ENCODE results near the gene FBN1.

Gene FBN1

DNA sequence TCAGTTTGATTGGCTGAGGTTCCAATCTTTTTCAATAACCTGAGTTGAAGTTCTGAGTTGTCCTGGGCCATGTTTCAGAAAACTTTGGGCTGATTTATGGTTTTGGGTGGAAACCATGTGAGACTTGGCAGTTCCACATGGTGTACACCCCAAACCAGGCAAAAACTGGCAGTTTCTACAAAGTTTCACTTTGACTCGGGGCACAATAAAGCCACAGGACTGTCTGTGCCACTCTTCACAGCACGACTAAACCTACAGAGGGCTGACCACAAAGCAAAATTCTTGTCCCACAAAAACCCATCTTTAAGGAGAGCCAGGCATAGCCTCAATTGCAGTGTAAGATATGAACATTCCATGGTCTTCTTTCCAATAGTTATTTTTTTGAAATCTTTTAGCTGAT is 159.3 kb downstream of the FBN1 start:
- Mint-ChIP-seq H3K4me3 (no peak overlapping the region), H3K36me3 (ENCODE audit: low read depth) (no peaks in the 10 kb centered on the region), H3K27me3 (no peaks in the 10 kb centered on the region), H3K9me3 (no peaks in the 10 kb centered on the region), H3K4me1 (ENCODE audit: low read depth) (no peaks in the 10 kb centered on the region), H3K27ac (no peak overlapping the region)

GRCh38 chr15:48481802-48482201 is 163.7 kb downstream of the FBN1 start:
- Mint-ChIP-seq H3K27ac (no peak overlapping the region), H3K27me3 (no peaks in the 10 kb centered on the region), H3K36me3 (ENCODE audit: low read depth) (no peaks in the 10 kb centered on the region), H3K4me1 (ENCODE audit: low read depth) (no peaks in the 10 kb centered on the region), H3K9me3 (no peaks in the 10 kb centered on the region), H3K4me3 (no peak overlapping the region)

DNA sequence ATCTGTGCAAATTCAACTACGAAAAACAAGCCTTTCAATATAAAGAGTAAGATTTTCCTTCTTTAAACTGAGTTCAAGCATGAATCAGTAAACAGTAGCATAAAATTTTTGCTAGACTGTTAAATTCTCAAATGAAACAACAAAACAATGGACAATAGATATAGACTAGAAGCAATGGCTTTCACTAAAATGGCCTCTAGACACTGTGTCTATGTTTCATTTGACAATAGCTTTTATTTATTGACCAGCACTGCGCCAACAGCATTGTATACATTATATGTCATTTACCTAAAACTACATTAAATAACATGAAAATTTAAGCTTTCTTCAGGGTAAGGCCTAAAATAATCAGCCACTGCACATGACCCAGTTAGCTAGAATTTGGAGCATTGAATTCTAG is 165.8 kb downstream of the FBN1 start:
- Mint-ChIP-seq H3K27me3 (no peaks in the 10 kb centered on the region), H3K27ac (no peak overlapping the region), H3K4me3 (no peak overlapping the region), H3K36me3 (ENCODE audit: low read depth) (no peaks in the 10 kb centered on the region), H3K4me1 (ENCODE audit: low read depth) (no peaks in the 10 kb centered on the region), H3K9me3 (no peaks in the 10 kb centered on the region)

- no peaks in the 10 kb centered on the region for H3K9me3 Mint-ChIP-seq
- H3K27ac Mint-ChIP-seq = no peak overlapping the region
- H3K4me3 Mint-ChIP-seq = no peak overlapping the region
- H3K4me1 Mint-ChIP-seq (ENCODE audit: low read depth) = no peaks in the 10 kb centered on the region
- H3K27me3 Mint-ChIP-seq = no peaks in the 10 kb centered on the region
- no peaks in the 10 kb centered on the region for H3K36me3 Mint-ChIP-seq (ENCODE audit: low read depth)
These were observed 166.9 kb downstream of the FBN1 start for GRCh38 chr15:48478581-48478980.

GRCh38 chr15:48477795-48478360 is 167.6 kb downstream of the FBN1 start:
- Mint-ChIP-seq H3K4me3 (no peak overlapping the region), H3K4me1 (ENCODE audit: low read depth) (no peaks in the 10 kb centered on the region), H3K27me3 (no peaks in the 10 kb centered on the region), H3K27ac (no peak overlapping the region), H3K36me3 (ENCODE audit: low read depth) (no peaks in the 10 kb centered on the region), H3K9me3 (no peaks in the 10 kb centered on the region)

DNA sequence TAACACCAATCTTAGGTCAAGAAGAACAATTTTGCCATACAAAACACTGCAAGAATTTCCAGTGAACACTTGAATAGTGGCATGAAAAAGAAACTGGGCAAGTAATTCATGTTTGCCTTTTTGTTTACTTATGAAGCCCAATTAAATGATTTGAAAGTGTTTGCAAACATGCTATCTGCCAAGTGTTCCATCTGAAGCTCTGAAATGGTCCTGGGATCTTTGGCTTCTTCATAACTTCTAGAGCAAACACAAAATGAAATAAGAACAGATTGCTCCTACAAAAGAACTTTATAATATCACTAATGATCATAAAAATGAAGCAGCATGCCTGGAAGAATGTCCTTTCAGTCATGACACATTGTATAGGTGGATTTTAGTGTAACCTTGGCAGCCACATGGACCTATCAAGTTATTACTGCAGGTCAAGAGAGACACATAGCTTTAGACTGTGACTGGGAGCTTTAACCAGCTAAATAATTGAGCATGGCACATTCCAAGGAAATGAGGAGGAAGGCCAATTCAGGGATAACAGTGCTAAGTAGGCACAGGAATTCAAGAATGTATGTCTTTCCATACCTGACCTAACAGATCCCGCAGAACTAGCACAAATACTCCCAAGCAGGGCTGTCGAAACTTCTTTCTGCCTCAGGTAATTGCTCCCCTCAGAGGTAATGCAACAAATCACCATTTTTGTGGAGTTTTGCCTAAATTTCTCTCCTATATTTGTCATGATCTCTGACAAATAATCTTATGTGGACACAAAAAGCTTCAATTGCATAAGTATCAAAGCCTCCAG is 169.7 kb downstream of the FBN1 start:
- Mint-ChIP-seq H3K4me3 (no peak overlapping the region), H3K9me3 (no peaks in the 10 kb centered on the region), H3K27ac (no peak overlapping the region), H3K36me3 (ENCODE audit: low read depth) (no peaks in the 10 kb centered on the region), H3K27me3 (no peaks in the 10 kb centered on the region), H3K4me1 (ENCODE audit: low read depth) (no peaks in the 10 kb centered on the region)

GRCh38 chr15:48473667-48474066 is 171.8 kb downstream of the FBN1 start:
- Mint-ChIP-seq H3K9me3 (no peaks in the 10 kb centered on the region), H3K27ac (no peak overlapping the region), H3K4me1 (ENCODE audit: low read depth) (no peaks in the 10 kb centered on the region), H3K4me3 (no peak overlapping the region), H3K36me3 (ENCODE audit: low read depth) (no peaks in the 10 kb centered on the region), H3K27me3 (no peaks in the 10 kb centered on the region)

- no peaks in the 10 kb centered on the region for H3K9me3 Mint-ChIP-seq
- no peaks in the 10 kb centered on the region for H3K27me3 Mint-ChIP-seq
These were observed 172.8 kb downstream of the FBN1 start for GRCh38 chr15:48472756-48473155.

GRCh38 chr15:48471073-48471472 is 174.4 kb downstream of the FBN1 start:
- no peaks in the 10 kb centered on the region for H3K9me3 Mint-ChIP-seq
- H3K36me3 Mint-ChIP-seq (ENCODE audit: low read depth) = no peaks in the 10 kb centered on the region
- H3K4me1 Mint-ChIP-seq (ENCODE audit: low read depth) = no peaks in the 10 kb centered on the region
- H3K27ac Mint-ChIP-seq = no peak overlapping the region
- H3K4me3 Mint-ChIP-seq = no peak overlapping the region
- H3K27me3 Mint-ChIP-seq = no peaks in the 10 kb centered on the region

More at GRCh38 chr15:48472756-48473155, 172.8 kb downstream of the FBN1 start:
- no peak overlapping the region for H3K4me3 Mint-ChIP-seq
- H3K27ac Mint-ChIP-seq = no peak overlapping the region
- H3K36me3 Mint-ChIP-seq (ENCODE audit: low read depth) = no peaks in the 10 kb centered on the region
- no peaks in the 10 kb centered on the region for H3K4me1 Mint-ChIP-seq (ENCODE audit: low read depth)

- no peak overlapping the region for H3K27ac Mint-ChIP-seq
- H3K27me3 Mint-ChIP-seq = no peaks in the 10 kb centered on the region
- H3K4me1 Mint-ChIP-seq (ENCODE audit: low read depth) = no peaks in the 10 kb centered on the region
- no peak overlapping the region for H3K4me3 Mint-ChIP-seq
- no peaks in the 10 kb centered on the region for H3K36me3 Mint-ChIP-seq (ENCODE audit: low read depth)
- H3K9me3 Mint-ChIP-seq = no peaks in the 10 kb centered on the region
These were observed 175.4 kb downstream of the FBN1 start for GRCh38 chr15:48470096-48470495.

GRCh38 chr15:48469681-48470080 is 175.8 kb downstream of the FBN1 start:
- Mint-ChIP-seq H3K4me1 (ENCODE audit: low read depth) (no peaks in the 10 kb centered on the region), H3K27me3 (no peaks in the 10 kb centered on the region), H3K4me3 (no peak overlapping the region), H3K36me3 (ENCODE audit: low read depth) (no peaks in the 10 kb centered on the region), H3K27ac (no peak overlapping the region), H3K9me3 (no peaks in the 10 kb centered on the region)

DNA sequence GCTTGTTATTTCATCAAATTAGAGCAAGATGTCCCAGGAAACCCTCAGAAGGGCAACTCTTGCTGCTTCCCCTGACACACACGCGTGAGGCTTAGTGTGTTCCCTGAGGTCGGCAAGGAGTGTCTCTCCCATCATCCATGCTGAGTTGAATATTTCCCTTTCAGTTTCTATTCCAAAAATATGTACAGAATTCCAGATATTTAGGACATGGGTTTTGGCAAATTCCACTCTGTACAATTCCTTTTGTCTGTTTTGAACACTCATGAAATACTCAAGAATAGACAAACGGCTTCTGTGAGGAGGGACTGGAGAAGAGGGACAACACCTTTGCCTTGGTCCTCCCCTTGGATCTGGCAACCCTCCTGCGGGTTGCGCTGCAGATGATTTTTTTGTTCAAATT is 176.2 kb downstream of the FBN1 start:
- Mint-ChIP-seq H3K27me3 (no peaks in the 10 kb centered on the region), H3K9me3 (no peaks in the 10 kb centered on the region), H3K4me1 (ENCODE audit: low read depth) (no peaks in the 10 kb centered on the region), H3K27ac (no peak overlapping the region), H3K4me3 (no peak overlapping the region), H3K36me3 (ENCODE audit: low read depth) (no peaks in the 10 kb centered on the region)

GRCh38 chr15:48467801-48468200 is 177.7 kb downstream of the FBN1 start:
- Mint-ChIP-seq H3K9me3 (no peaks in the 10 kb centered on the region), H3K36me3 (ENCODE audit: low read depth) (no peaks in the 10 kb centered on the region), H3K27me3 (no peaks in the 10 kb centered on the region), H3K27ac (no peak overlapping the region), H3K4me3 (no peak overlapping the region), H3K4me1 (ENCODE audit: low read depth) (no peaks in the 10 kb centered on the region)

DNA sequence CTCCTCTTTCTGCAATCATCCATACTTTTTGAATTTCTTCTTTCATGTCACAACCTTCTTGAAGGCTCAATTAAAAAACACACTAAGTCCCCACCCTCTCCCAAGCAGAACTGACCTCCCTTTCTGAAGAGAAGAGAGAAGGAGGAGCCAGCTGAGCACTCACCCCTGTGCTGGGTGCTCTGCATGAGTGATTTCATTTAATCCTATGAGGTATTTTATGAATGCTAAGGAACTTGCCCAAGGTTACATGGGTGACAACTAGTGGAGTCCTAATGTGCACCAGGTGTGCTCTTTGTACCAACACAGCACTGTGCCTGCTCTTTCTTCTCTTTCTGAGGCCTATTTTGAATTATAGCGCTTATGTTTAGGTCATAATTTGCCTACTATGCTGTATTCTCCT is 178.7 kb downstream of the FBN1 start:
- Mint-ChIP-seq H3K27me3 (no peaks in the 10 kb centered on the region), H3K4me1 (ENCODE audit: low read depth) (no peaks in the 10 kb centered on the region), H3K27ac (no peak overlapping the region), H3K36me3 (ENCODE audit: low read depth) (no peaks in the 10 kb centered on the region), H3K9me3 (no peaks in the 10 kb centered on the region), H3K4me3 (no peak overlapping the region)

DNA sequence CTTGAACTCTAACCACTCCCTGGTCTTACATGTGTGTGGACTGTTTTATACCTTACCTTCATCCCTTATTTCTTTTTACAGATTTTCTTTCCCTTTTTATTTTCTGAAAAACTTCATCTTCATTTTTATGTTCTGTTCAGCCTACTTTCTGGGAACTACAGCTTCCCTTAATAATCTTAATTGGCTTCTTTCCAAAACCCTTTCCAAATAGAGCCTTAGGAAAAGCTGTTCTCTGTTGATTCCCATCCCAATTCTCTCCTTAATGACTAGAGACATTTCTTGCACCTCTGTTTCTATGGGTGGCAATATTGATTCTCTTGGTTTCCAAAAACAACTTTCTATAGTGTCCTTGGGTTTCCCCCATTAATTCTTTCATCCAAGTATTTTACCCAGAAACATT is 179.4 kb downstream of the FBN1 start:
- Mint-ChIP-seq H3K4me1 (ENCODE audit: low read depth) (no peaks in the 10 kb centered on the region), H3K4me3 (no peak overlapping the region), H3K27me3 (no peaks in the 10 kb centered on the region), H3K36me3 (ENCODE audit: low read depth) (no peaks in the 10 kb centered on the region), H3K9me3 (no peaks in the 10 kb centered on the region), H3K27ac (no peak overlapping the region)

DNA sequence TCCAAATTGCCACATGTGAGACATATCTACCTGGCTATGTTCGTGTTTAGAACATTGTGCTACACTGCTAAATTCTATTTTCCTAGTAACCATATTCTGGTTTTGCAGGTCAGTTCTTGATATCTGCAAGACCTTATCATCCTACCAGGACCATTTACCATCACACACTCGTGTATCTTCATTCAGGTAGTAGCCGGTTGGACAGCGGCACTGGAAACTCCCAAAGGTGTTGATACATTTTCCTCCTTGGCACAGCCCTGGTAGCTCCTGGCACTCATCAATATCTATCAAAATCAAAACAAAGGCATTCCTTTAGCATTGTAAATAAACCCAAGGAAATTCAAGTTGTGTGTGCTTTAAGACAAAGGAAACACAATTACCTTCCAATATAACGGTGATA is 180.1 kb downstream of the FBN1 start:
- Mint-ChIP-seq H3K36me3 (ENCODE audit: low read depth) (no peaks in the 10 kb centered on the region), H3K27me3 (no peaks in the 10 kb centered on the region), H3K27ac (no peak overlapping the region), H3K9me3 (no peaks in the 10 kb centered on the region), H3K4me1 (ENCODE audit: low read depth) (no peaks in the 10 kb centered on the region), H3K4me3 (no peak overlapping the region)
